NCI-H510A (cell line): ENCODE results near the gene MFAP1.
"Not testable (repeated sequence)": the region's sequence is repeated elsewhere in the genome, so short reads cannot be mapped to it uniquely, and the experiment has no call there.

Source experiments
- DNase-seq: peaks from one replicate; lab custom pipeline; 2025; lab: John Stamatoyannopoulos, UW

Gene MFAP1

GRCh38 chr15:43824302-43825246, at the start of gene MFAP1:
Gene MFAP1 (minus strand): TSS chr15:43824690. CDS start chr15:43824569, 121 bp downstream.
- DNase-seq: peak; percentile 84

- DNase-seq: no peak
Measured at GRCh38 chr15:43873651-43874050, 49.2 kb upstream of the MFAP1 start.

GRCh38 chr15:43872416-43873020, 48.0 kb upstream of the MFAP1 start:
- DNase-seq: no peak

- no peak for DNase-seq
Measured at GRCh38 chr15:43871835-43872234, 47.3 kb upstream of the MFAP1 start.

GRCh38 chr15:43868406-43868805, 43.9 kb upstream of the MFAP1 start:
- no peak for DNase-seq

GRCh38 chr15:43867096-43867495, 42.6 kb upstream of the MFAP1 start:
- DNase-seq: no peak

- DNase-seq: not testable (repeated sequence)
Measured at GRCh38 chr15:43866636-43867035, 42.1 kb upstream of the MFAP1 start.

GRCh38 chr15:43859546-43859945, 35.1 kb upstream of the MFAP1 start:
- DNase-seq: no peak

GRCh38 chr15:43854801-43855200, 30.3 kb upstream of the MFAP1 start:
- DNase-seq: no peak

- DNase-seq: no peak
Measured at GRCh38 chr15:43852607-43853006, 28.1 kb upstream of the MFAP1 start.

- DNase-seq: no peak
Measured at GRCh38 chr15:43851251-43851650, 26.8 kb upstream of the MFAP1 start.

- no peak for DNase-seq
Measured at GRCh38 chr15:43845421-43845820, 20.9 kb upstream of the MFAP1 start.

- not testable (repeated sequence) for DNase-seq
Measured at GRCh38 chr15:43832485-43832884, 8.0 kb upstream of the MFAP1 start.

- DNase-seq: not testable (repeated sequence)
Measured at GRCh38 chr15:43831519-43832052, 7.1 kb upstream of the MFAP1 start.

GRCh38 chr15:43830691-43831275, 6.3 kb upstream of the MFAP1 start:
- not testable (repeated sequence) for DNase-seq

- DNase-seq: not testable (repeated sequence)
Measured at GRCh38 chr15:43829951-43830540, 5.6 kb upstream of the MFAP1 start.

GRCh38 chr15:43828061-43828657, 3.7 kb upstream of the MFAP1 start:
- DNase-seq: no peak

- peak; percentile 64 for DNase-seq
Measured at GRCh38 chr15:43826508-43827341, 2.2 kb upstream of the MFAP1 start, which contains the start of gene WDR76. Gene WDR76 (plus strand): TSS chr15:43827002. CDS start chr15:43827033, 31 bp downstream.

GRCh38 chr15:43826029-43826507, 1.6 kb upstream of the MFAP1 start:
- DNase-seq: no peak

- not testable (repeated sequence) for DNase-seq
Measured at GRCh38 chr15:43825305-43825704, 815 bp upstream of the MFAP1 start.
